Activated CD4-positive, CD25-positive, alpha-beta regulatory T cell treated with anti-CD3 and anti-CD28 coated beads, Interleukin-2, amount 50 U/mL, for 72 hours (primary cell): Measurements from ENCODE around the gene CPXM2.

Source experiments
- DNase-seq: peaks from one replicate; pipeline ENCODE4 v3.0.0; 2021

Gene CPXM2

DNA sequence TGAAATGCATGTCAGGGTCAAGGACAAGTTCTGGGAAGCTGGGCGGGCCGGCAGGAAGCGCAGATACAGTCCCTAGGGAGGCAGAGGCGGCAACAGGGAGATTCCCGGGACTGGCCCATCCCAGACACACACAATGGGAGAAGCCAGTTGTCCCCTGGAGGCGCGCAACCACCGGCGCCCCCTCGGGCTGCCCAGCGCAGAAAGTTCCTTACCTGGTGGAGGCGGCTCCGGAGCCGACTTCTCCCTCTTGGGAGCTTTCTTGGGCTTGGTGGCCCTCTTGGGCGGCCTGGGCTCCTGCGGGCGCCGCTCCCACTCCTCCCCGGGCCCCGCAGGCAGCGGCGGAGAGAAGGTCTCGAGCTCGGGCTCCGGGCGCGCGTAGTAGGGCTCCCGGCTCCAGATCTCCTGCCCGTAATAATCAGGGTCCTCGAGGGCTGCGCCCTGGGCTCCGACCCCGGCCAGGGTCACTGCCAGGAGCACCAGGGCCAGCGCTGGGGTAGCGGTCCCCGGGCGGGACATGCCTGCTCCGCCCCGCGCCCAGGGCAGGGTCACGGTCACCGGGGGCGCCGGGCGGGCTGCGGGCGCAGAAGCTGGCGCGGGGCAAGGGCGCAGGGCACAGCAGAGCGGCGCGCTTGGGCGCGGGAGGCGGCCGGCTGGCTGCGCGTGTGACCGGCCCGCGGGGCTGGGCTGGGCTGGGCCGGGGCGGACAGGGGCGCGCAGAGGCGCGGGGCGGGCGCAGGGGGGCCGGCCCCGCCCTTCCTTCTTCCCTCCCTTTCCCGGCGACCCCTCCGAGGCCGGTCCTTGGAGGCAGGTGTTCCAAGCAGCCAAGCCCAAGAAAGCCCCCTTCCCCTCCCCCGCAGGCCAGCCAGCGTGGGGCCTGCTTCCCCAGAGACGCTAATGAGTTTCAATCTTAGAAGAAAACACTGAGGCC, at the start of gene CPXM2:
CPXM2 (minus strand) TSS at position 664 of the 928 bp plus-strand sequence; CDS start at position 516, 148 bp downstream.
- no peak for DNase-seq

DNA sequence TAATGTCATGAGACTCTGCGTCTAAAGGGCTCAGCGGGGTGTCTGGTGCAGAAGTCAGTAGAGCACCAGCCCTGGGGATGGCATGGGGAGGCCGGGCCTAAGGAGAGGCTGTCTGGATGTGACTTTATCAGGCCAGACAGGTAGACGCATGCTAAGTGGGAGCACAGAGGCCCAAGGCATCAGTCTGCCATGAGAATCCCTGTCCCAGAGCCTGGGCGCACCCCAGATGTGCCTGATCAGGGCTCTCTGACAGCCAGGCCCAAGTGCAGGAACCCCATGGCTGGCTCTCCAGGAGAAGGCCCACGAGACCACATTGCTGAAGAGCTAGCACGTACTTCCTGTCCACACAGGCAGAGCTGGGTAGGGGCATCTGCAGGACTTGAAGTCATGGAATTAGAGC, 48.0 kb upstream of the CPXM2 start:
- no peak for DNase-seq

DNA sequence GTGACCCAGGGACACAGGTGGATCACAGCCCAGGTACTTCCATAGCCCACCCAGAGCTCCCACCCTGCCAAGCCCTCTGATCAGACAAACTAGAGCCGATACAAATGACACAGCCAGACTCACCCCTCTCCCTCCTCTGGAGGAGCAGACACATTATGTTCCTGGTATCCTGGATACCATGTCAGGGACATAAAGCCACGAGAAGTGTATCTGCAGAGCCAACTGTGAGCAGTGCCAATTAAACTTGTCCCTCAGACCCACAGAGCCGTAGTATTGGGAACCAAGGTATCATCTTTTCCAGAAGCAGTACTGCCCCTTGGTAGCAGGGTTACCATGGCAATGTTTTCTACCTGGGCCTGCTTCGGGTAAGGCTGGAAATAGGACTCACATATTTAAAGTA, 47.3 kb upstream of the CPXM2 start:
- DNase-seq = no peak

DNA sequence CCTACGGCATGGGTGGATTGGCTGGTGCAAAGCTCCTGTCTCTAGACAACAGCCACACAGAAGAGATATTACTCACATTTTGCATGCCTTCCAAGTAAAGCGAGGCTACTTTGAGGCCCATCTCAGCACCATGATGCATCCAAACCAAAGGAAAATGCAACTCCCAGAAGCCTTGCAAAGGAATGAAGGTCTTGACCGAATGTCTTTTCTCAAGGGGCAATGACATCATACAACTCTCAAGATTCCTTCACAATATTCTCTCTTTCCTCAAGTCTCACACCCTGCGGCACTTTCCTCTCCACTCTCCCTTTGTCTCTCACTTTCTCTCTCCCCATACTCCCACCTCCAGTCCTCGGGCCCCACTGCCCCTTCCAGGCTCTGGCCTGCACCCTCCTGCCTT, 44.8 kb upstream of the CPXM2 start:
- no peak for DNase-seq

DNA sequence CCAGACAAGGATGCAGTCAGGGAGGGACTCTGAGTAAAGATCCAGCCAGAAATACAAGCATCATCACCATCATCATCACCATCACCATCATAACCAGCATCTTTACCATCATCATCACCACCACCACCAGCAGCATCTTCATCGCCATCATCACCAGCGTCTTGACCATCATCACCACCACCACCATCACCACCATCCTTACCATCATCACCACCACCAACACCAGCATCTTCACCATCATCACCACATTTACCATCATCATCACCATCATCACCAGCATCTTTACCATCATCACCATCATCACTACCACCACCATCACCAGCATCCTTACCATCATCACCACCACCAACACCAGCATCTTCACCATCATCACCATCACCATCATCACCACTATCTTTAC, 44.1 kb upstream of the CPXM2 start:
- DNase-seq = no peak

DNA sequence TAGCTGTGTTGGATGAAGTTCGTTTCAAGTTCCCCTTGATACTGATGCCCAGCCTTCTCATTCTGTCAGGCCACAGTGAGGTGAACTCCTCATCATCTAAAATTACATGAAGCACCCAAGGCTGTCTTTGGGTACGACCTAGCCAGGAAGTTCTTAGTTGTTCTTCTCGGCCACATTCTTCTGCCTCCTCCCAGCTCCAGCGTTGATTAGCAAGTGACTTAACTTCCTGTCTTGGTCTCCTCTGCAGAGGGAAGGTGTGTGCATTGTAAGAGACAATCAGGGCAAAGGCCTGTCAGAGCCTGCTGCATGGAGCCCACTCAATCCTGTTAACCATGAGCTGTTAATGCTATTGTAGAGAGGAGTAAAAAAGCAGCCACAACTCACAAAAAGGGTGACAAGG, 43.2 kb upstream of the CPXM2 start:
- DNase-seq = no peak

DNA sequence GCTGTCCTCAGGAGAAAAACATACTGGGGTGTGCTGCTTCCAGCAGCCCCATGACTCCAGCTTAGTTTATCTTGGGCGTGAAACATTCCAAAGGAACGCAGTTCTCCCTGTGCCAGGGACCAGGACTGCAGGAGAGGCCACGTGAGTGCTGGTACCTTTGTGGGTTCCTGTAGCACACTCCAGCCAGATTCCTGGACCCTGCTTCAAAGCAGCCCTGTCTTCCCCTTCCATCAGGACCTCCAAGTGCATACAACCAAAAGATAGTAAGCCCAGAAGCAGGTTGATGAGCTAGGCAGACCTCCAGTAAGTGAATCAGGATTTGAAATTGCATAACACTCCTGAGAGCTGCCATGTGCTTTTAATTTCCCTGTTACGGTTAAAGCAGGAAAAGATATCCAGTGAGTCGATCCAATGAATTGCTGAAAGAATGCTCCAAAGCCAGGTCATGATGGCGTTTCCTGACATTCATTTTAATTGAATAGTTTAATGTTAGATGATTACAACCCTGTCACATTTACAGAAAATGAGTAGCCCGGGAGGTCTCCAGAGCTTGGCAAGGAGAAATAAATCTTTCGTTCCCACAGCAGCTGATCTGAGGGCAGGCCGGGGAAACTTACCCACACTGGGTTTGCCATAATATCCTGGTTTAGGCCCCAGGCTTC, 38.9 kb upstream of the CPXM2 start:
- DNase-seq = no peak

DNA sequence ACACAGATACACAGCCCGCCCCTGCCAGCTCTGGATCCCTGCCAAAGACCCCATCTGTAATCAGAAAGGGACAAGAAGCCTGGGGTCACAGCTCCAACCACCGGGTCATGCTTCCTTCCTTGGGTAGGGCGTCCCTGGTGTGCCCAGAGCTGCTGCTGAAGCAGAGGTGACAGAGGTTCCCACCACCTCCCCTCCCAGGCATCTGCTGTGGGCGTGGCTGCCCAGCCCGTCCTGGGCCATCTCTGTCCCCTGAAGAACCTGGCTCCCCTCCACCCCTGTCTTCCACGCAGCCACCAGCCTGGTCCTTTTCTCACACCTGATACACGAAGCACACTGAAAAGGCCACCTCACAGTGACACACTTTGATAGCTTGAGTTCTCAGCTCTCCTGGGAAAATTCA, 38.2 kb upstream of the CPXM2 start:
- no peak for DNase-seq

DNA sequence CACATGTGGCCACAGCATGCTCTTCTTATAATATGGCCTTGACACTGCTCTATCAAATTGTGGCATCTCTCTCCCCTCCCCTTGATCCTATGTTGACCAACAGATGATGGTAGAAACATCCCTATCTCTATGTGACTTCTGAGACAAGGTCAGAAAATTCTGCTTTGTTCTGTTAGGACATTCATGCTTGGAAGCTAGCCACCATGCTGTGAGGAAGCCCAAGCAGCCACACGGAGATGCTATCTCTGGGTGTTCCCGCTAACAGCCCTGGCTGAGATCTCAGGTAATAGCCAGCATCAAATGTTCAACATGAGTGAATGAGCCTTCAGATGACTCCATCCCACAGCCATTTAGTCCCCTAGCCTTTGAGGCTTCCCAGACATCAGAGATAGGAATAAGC, 36.8 kb upstream of the CPXM2 start:
- DNase-seq = no peak

DNA sequence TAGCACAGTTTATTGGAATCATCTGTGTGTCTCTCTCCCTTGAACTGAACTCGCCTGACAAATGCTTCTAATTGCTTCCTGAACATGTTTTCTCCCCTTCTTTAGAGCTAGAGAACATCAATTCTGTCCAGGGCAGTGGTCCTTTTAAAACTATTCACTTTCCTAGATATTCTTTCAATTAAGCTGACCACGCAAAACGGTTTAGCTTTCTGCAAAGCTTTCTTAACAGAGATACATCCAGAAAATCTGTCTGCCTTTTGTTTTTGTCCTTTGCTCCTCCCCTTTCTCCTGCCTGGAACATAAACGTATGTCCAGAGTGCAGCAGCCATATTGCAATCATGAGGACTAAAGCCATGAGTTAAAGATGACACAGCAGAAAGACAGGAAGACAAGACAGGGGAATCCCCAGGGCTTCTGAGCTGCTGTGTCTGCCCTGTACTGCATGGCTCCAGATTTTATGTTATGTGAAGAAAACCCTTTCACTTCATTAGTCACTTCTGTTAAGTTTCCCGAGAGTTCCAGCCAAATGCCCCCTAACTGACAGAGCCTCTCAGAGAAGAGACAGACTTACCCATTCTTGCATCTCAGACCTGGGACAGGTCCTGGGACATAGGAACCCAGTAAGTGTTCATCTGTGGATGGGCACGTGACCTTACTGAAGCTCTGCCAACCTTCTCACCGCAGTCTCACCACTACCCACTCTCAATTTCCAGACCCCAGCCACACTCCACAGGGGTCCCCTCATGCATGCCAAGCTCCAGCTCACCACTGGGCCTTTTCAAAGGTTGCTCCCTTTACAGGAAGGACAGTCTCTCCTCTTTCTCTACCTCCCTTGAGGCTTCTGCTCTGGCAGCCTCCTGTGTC, 35.0 kb upstream of the CPXM2 start:
- DNase-seq = no peak

DNA sequence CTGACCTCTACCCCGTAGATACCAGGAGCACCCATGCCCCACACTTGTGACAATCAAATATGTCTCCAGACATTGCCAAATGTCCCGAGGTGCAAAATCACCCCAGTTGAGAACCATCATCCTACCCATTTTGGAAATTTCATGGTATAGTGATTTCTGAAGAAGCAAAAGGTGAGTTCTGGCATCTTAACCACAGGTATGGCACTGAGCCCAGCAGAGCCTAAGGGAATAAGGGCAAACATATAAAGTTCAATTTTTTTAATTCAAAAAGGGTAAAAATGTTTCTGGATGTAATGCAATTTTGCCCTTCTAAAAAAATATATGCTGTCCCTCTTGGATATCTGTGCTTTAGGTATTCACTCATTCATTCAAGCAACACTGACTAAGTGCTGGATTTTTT, 30.5 kb upstream of the CPXM2 start:
- no peak for DNase-seq

DNA sequence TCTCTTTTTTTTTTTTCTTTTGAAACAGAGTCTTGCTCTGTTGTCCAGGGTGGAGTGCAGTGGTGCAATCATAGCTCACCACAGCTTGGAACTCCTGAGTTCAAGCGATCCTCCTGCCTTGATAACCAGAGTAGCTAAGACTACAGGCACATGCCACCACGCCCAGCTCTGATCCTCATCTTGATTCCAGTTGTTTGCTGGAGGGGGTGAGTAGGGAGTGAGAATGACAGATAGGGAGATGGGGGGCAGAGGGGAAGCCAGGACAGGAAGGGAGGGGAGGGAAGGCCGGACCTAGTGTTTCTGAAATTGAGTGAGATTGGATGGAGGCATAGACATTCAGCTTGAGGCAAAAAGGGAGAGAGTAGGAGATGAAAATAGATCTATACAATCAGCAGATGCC, 25.2 kb upstream of the CPXM2 start:
- no peak for DNase-seq

DNA sequence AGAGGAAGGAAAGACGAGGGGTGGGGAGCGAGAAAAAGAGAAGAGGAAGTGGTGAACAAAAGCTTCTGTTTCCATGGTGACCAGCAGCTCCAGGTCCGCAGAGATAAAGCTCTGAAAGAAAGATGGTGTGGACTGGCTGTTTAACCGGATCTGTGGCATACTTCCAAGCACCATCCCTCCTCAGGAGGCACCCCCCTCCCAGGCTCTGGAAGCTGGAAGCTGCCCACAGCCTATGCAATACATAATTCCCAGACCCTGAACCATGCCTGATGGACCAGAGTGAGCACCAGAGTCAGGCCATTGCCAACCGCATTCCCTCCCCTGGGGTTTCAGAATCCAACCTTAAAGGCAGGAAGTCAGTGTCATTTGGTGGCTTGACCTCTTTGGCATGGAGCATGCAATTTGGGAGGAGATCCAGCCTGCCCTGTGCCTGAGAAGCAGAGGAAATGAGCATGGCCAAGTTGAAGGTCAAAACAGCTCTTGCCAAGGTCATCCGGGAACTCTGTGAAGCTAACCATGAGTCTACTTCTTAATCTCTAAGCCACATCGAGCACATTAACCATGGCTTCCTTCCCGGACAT, 22.2 kb upstream of the CPXM2 start:
- DNase-seq = no peak

DNA sequence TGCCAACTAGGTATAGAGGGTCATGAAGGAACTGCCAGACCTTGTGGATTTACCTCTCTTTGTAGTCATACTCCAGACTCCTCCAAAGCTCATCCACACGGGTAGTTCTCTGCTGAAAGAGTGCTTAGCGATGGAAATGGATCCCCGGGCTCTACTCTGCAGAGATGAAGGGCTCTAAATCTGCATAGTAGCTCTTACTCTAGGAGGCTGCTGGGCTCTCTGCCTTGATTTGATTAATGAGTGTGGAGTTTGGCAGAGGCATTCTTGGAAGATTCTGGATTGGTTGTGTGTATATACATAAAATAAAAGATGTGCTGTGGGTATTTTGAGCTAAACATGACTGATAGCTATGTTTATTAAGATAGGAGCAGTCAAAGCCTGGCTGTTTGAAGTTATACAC, 21.3 kb upstream of the CPXM2 start:
- no peak for DNase-seq

DNA sequence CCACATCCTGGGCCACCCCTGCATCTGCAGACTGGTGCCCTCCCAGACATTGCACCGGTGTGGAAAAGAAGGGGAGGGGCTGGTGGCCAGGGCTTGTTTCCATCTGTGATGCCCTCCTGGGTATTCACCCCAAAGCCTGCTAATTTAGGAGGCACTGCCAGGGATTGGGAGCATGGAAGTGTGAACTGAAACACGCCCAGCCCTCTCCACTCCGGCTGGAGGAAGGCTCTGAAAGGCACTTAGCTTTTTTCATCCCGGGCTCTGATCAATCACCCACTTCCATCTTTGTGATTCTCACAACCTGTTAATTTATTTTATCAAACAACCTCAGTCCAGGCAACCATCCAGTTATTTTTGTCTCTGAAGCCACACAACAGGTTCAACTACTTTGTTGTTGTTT, 20.9 kb upstream of the CPXM2 start:
- DNase-seq = no peak

DNA sequence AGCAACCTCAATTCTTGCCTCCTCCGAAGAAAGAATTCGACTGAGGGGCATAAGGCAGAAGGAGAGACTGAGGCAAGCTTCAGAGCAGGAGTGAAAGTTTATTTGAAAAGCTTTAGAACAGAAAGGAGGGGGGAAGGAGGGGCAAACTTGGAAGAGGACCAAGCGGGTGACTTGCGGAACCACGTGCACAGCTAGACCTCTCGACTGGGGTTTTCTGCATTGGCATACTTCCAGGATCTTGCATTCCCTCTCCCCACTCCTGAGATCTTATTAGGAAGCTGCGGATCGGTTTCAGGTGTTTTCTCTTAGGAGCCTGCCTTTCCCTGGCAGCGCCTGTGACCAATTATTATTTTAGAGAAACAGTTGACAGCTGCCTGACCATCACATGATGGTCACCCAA, 20.3 kb upstream of the CPXM2 start:
- no peak for DNase-seq

DNA sequence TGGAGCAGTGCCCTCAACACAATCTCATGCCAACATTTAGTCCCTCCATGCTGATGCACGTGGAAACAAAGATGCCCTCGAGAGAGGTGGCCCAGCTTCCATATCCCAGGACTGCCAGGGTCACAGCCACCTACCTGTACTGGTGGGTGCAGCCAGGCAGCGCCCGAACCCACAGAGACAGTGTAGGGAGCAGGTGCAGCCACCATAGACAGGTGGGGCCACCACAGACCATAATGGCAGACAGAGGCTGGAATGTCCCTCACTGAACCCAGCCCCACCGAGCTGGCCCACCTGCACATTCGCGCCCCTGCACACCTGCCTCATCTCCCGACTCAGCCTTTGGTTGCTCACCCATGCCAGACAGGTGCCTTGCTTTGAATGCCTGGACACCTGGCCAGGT, 18.3 kb upstream of the CPXM2 start:
- DNase-seq = no peak

DNA sequence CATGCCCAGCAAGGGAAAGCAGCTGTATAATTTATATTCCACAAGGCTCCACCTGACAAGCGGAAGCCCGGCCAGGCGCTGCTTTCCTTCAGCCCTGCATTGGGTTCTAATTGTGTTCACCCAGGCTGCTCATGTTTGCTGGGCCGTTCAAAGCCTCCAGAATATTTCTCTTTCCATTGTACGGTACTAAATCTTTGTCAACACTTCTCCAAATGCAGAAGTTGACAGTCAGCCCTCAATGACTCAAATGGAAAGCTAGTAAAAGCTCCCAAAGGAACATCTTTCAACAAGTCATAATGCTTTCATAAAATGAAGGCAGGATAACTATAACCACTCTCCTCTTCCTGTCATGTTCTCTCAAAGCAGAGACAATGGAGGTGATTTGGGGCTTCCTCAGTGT, 17.8 kb upstream of the CPXM2 start:
- no peak for DNase-seq

DNA sequence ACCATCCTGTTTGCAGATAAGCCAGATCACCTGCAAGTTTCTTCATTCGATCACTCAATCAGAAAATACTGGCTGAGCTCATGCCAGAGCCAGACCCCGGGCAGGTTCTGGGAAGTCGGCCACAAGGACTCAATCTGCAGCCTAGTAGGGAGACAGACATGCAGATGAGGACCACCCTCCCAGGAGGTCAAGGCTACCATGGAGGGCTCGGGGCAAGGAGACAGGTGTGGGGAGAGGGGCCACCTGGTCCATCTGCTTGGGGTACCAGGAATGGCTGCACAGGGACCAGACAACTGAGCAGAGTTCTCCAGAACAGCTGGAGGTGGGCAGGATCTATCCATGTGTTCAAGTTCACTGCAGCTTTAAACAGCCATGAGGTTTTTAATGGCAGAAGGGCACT, 16.8 kb upstream of the CPXM2 start:
- no peak for DNase-seq

DNA sequence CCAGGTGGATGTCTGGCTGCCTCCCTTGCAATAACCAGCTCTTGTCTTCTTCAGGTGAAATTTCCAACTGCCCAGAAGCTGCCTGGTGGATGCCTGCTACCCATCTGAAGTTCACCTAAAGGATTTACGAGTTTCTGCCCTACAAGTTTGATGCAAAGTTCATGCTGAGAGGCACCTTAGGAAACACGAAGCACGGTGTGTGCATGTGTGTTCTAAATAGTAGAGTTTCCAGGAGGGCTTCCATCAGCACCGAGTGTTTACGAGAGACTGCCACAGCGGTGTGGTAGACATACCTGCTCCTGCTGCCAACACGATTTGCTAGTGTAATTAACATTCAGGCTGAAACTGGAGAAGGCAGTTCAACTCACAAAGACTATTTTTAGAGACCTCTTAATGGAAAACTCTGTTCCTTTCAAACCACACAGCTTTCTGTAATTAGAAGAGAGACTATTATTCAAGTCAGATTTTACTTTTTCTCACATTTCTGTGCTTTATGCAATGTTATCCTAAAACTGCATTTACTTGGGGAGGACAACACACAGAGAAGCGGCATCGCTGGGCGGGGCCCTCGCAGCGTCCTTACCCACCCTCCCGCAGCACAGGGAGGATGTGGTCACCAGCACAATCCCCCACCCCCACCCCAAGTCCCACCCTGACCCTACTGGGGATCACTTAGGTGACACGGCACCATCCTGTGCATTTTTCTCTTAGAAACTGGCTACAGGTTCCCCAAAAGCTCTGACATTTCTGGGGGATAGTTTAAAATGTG, 15.5 kb upstream of the CPXM2 start:
- DNase-seq = no peak

DNA sequence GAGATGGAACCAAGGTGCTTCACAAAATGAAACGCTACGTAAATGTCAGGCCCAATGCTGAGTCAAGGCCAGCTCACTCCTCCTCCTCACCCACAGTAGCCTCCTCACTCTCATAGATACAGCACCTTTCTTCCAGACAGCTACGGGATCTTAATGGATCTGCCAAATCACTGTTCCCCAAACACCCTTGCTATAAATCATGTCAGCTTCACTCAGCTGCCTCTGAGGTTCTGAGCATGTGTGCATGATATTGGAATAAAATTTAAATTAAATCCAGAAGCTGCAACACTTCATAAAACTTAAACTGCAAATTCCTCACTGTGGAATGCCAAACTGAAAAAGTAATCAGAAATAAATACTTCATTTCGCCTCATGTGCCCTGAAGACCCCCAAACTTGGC, 14.7 kb upstream of the CPXM2 start:
- no peak for DNase-seq

DNA sequence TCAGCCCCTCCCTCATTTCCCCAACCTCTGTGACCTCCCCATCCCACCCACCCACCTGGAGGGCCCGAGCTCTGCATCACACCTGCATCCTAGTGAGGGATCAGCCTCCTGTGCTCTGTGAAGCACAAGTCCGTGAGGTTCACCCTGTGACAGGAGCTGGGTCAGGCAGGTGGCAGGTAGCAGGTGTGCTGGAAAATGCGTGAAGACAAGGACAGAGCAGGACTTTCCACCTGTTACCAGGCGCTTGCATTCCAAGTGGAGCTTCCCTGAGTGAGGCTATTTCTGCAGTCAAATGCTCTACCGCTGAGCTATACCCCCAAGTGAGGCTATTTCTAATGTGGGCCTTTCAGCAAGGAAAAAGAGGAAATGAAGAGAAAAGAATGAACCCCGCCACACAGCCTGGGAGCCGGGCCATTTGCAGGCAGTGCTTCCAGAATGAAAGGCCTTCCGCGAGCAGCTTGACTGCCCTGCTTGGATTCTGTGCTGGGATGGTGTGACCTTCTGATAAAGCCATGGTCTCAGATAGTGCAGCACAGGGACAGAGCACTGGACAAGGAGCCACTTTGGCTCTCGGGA, 13.3 kb upstream of the CPXM2 start:
- DNase-seq = no peak
